Measurements from ENCODE around the gene CPNE5. TPM values are rescaled to one million over a fixed set of nuclear protein-coding genes. Genes with fewer than 3 reads are reported as not detected.

CPNE5 gene
- total RNA-seq, 4 donors from 2014 or later = 3.0 to 8.3 (median 3.3) TPM; not detected in 1

DNA sequence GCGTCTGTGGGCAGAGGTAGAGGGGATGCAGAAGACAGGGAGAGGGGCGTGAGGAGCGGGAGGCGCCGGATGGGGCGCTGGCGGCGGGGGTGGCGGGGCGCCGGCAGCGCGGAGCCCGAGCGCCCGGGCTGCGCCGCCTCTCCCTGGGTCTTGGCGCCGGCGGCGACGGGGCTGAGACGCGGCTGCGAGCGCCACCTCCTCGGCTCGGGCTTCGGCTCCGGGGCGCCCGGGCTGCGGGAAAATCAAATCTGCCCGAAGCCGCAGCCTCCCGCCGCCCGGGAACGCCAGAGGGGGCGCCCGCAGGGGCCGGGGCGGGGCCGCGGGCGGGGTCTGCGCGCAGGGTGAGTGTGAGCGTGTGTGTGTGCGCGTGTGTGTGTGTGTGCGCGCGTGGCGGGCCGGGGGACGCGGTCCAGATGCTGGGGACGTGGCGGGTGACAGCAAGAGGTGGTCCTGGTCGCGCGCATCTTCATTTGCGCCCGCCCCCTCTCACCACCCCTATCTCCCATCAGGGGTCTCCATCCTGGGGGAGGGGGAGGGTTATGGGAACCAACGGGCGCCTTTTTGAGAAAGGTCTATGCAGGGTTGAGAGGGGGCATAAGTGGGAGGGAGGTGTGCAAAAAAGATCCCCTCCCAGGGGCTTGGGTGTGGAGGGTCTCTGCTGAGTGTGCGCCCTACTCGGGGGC is 646 bp upstream of the CPNE5 start:
- H3K4me1 ChIP-seq = peaks cover 7 to 24% (median 19%) of the 10 kb centered on the region in 4 donors
- intact Hi-C loops (cut with DNase I; ENCODE audit: low total_unique reads) (no loop called here), in situ Hi-C loops (cut with MboI; ENCODE audit: low pct_ligation_motif_present in 1 of 4, low pct_unique_long_range_greater_than_20kb in 1 of 4, low sequenced_read_pairs in 3 of 4) (loop anchor here in 1 of 4 donors (5.0 kb wide), 1 partner anchor 68 kb away; no protein-coding TSS in a partner anchor)
- H3K4me3 ChIP-seq = peak overlapping the region; percentile 29 to 52 (median 38)
- no peak for DNase-seq
- no peaks in the 10 kb centered on the region for H3K9me3 ChIP-seq
- peaks cover 32% of the 10 kb centered on the region for H3K27me3 ChIP-seq
- H3K27ac ChIP-seq = peak overlapping the region in 1 of 4 donors; percentile 53
- WGBS, 2 donors (ENCODE audit: low coverage in 1 of 2) = 1% methylated on average over 42 of the region's 70 CpGs; no CpG with 5 or more reads in 1 of the 2 donors
- TF ChIP-seq, protein P1, sequence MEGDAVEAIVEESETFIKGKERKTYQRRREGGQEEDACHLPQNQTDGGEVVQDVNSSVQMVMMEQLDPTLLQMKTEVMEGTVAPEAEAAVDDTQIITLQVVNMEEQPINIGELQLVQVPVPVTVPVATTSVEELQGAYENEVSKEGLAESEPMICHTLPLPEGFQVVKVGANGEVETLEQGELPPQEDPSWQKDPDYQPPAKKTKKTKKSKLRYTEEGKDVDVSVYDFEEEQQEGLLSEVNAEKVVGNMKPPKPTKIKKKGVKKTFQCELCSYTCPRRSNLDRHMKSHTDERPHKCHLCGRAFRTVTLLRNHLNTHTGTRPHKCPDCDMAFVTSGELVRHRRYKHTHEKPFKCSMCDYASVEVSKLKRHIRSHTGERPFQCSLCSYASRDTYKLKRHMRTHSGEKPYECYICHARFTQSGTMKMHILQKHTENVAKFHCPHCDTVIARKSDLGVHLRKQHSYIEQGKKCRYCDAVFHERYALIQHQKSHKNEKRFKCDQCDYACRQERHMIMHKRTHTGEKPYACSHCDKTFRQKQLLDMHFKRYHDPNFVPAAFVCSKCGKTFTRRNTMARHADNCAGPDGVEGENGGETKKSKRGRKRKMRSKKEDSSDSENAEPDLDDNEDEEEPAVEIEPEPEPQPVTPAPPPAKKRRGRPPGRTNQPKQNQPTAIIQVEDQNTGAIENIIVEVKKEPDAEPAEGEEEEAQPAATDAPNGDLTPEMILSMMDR (IDR thresholded peaks at IDR 0.05) = peak in 1 of 5 experiments; percentile 19
- TF ChIP-seq POLR2AphosphoS5 (IDR thresholded peaks at IDR 0.05) = no peak
- no peaks in the 10 kb centered on the region for H3K36me3 ChIP-seq

DNA sequence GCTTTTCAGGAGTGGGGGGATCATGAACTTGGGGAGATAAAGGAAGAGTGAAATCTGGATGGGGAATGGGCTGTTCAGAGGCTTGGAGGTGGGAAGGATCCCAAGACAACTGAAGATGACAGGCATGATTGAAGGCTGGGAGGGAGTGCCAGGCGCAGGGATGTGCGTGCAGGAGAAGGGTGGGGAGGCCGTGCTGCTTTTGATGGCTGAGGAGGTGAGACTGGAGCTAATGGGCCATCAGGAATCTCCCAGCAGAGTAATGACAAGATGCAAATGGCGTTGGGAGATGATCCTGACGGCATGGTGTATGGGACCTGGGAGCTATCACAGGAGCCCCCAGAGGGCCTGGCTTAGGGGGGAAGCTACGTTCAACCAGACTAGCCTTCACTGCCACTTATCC is 1.6 kb downstream of the CPNE5 start:
- Histone ChIP-seq H3K4me3 (no peak overlapping the region), H3K27me3 (peaks cover 32% of the 10 kb centered on the region), H3K9me3 (no peaks in the 10 kb centered on the region), H3K36me3 (no peaks in the 10 kb centered on the region), H3K4me1 (peaks cover 7 to 24% (median 19%) of the 10 kb centered on the region in 4 donors), H3K27ac (no peak overlapping the region)
- no peak for DNase-seq
- in situ Hi-C loops (cut with MboI; ENCODE audit: low pct_ligation_motif_present in 1 of 4, low pct_unique_long_range_greater_than_20kb in 1 of 4, low sequenced_read_pairs in 3 of 4) (no loop called here), intact Hi-C loops (cut with DNase I; ENCODE audit: low total_unique reads) (no loop called here)
- 92 to 96% methylated on average over 5 to 6 of the region's 6 CpGs for WGBS, 2 donors (ENCODE audit: low coverage in 1 of 2)
- TF ChIP-seq EP300 (IDR thresholded peaks at IDR 0.05; ENCODE audit: low read depth) = no peak
- TF ChIP-seq, protein P1 (IDR thresholded peaks at IDR 0.05) = no peak
- no peak for TF ChIP-seq POLR2A (IDR thresholded peaks at IDR 0.05)
- no peak for TF ChIP-seq POLR2AphosphoS5 (IDR thresholded peaks at IDR 0.05)

DNA sequence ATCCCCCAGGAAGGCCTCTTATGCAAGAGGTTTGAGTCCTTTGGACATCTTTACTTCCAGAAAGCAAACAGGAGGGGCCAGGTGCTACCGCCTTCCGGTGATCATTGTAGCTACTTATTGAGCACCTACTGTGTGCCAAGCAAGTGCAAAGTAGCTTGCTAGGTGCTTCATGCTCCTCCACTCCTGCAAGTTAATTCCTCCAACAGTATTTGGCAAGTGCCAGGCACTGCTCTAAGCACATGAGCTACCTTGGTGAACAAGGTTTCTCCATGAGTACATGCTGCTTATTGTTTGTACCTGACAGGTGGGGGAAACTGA is 2.3 kb downstream of the CPNE5 start:
- intact Hi-C loops (cut with DNase I; ENCODE audit: low total_unique reads) (no loop called here), in situ Hi-C loops (cut with MboI; ENCODE audit: low pct_ligation_motif_present in 1 of 4, low pct_unique_long_range_greater_than_20kb in 1 of 4, low sequenced_read_pairs in 3 of 4) (no loop called here)
- no peak overlapping the region for H3K4me3 ChIP-seq
- H3K9me3 ChIP-seq = no peaks in the 10 kb centered on the region
- H3K27ac ChIP-seq = no peak overlapping the region
- peaks cover 7 to 24% (median 19%) of the 10 kb centered on the region in 4 donors for H3K4me1 ChIP-seq
- DNase-seq = no peak
- 91% methylated on average over 2 of the region's 2 CpGs; no CpG with 5 or more reads in 1 of the 2 donors for WGBS, 2 donors (ENCODE audit: low coverage in 1 of 2)
- H3K27me3 ChIP-seq = peaks cover 32% of the 10 kb centered on the region
- no peaks in the 10 kb centered on the region for H3K36me3 ChIP-seq
- TF ChIP-seq POLR2A (IDR thresholded peaks at IDR 0.05) = no peak
- TF ChIP-seq POLR2AphosphoS5 (IDR thresholded peaks at IDR 0.05) = no peak
- no peak for TF ChIP-seq EP300 (IDR thresholded peaks at IDR 0.05; ENCODE audit: low read depth)
- TF ChIP-seq, protein P1 (IDR thresholded peaks at IDR 0.05) = no peak

DNA sequence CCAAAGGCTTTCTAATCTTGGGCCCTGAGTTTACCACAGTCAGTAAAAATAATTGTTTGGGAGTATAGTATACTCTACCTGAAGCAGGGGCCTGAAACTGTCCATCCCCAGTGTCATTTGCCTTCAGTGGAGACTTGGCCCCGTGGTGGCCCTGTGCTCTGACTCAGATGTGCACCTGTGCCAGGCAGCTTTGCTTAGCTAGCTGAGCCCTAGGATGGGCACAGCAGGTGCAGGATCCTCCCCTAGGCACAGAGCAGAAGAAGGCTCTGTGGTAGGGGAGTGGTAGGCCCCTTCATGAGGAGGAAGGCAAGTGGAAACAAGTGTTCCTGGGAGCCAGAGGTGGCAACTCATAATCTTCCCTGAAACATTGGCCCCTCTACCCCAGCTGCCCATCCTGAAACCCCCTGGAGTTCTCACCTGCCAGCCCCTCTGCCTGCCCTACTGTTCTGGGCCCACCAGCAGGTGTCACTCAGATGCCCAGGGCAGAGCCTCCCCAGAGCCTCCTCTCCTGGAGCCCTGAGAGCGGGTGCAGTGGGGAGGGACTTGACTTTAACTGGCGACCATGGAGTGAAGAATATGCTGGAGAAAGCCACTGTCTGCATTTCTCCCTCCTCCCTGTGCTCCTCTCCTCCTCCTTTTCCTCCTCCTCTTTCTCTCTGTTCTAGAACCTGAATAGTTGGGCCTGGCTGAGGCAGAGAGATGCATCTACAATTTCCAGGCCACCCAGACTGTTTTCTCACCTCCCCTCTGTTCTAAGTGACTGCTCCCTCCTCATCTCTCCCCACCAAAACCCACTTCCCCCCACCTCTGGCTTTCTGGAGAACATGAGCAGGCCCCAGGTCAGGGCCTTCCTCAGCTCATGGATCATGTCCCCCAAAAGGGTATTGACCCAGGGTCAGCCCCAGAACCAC is 2.9 kb downstream of the CPNE5 start:
- H3K36me3 ChIP-seq = no peaks in the 10 kb centered on the region
- H3K9me3 ChIP-seq = no peaks in the 10 kb centered on the region
- no peak overlapping the region for H3K4me3 ChIP-seq
- intact Hi-C loops (cut with DNase I; ENCODE audit: low total_unique reads) = no loop called here
- H3K4me1 ChIP-seq = peaks cover 7 to 24% (median 19%) of the 10 kb centered on the region in 4 donors
- peaks cover 32% of the 10 kb centered on the region for H3K27me3 ChIP-seq
- in situ Hi-C loops (cut with MboI; ENCODE audit: low pct_ligation_motif_present in 1 of 4, low pct_unique_long_range_greater_than_20kb in 1 of 4, low sequenced_read_pairs in 3 of 4) = no loop called here
- TF ChIP-seq EP300 (IDR thresholded peaks at IDR 0.05; ENCODE audit: low read depth) (no peak), POLR2A (IDR thresholded peaks at IDR 0.05) (no peak), POLR2AphosphoS5 (IDR thresholded peaks at IDR 0.05) (no peak)
- TF ChIP-seq, protein P1 (IDR thresholded peaks at IDR 0.05) = no peak
- 74 to 89% methylated on average over 1 to 3 of the region's 3 CpGs for WGBS, 2 donors (ENCODE audit: low coverage in 1 of 2)
- no peak overlapping the region for H3K27ac ChIP-seq
- no peak for DNase-seq

Measured in transverse colon (tissue), 4 donors.